Pancreas (tissue), 10 donors: ENCODE measurements around the gene TTC38. TPM values are rescaled to one million over a fixed set of nuclear protein-coding genes. Genes with fewer than 3 reads are reported as not detected.

Experiments used
- ATAC-seq, 4 donors: fragments of 200-7000 bp; cut with Tn5 transposase; one replicate each; pipeline versions ENCODE4 v1.8.0 to v1.9.1; 2020; ENCODE audit warnings: mild to moderate bottlenecking in 4 of 4, moderate library complexity in 4 of 4
- DNase-seq, 6 donors: peaks; one replicate each; pipeline ENCODE4 v3.0.0-alpha.2; 2020
- FAIRE-seq: peaks from 2 replicates; lab custom pipeline; 2012; peaks lifted over from hg19 to GRCh38; lab: Jason Lieb, UNC
- H3K27ac ChIP-seq, 4 donors: fragments of 200-600 bp; sonication (generic); 1 replicate in 3 of 4; 2 replicates in 1 of 4; pipeline versions ENCODE4 v1.5.0 to v1.8.0; 2020
- H3K27me3 ChIP-seq, 4 donors: fragments of 200-600 bp; one replicate each; pipeline ENCODE4 v1.8.0; 2021
- H3K36me3 ChIP-seq, 3 donors: fragments of 200-600 bp; sonication (generic) in 1 of 3; one replicate each; pipeline versions ENCODE4 v1.5.0 to v1.8.0; 2020 to 2021
- H3K4me1 ChIP-seq, 3 donors: fragments of 200-600 bp; one replicate each; pipeline ENCODE4 v1.8.0; 2021
- H3K4me3 ChIP-seq, 4 donors: fragments of 200-600 bp; sonication (generic) in 2 of 4; one replicate each; pipeline versions ENCODE4 v1.5.0 to v1.8.0; 2020 to 2021
- H3K9me3 ChIP-seq, 4 donors: fragments of 200-600 bp; one replicate each; pipeline ENCODE4 v1.8.0; 2021
- CTCF ChIP-seq, 4 donors: fragments of 200-600 bp; sonication (generic) in 3 of 4; IDR thresholded peaks; one replicate each; pipeline versions ENCODE4 v1.5.0 to v1.8.0; 2021; ENCODE audit warnings: antibody characterized with exemption in 4 of 4
- WGBS, 2 donors: extraction: QIAGEN DNeasy Blood & Tissue Kit; methylation state at CpG; one replicate each; pipeline ENCODE4 v1.1.7; 2013; 5-methylcytosine and 5-hydroxymethylcytosine counted together
- intact Hi-C, 3 donors: fragments of 100-400 bp; cut with DNase I; formaldehyde crosslinking; loops; one replicate each; pipeline versions ENCODE4 v1.11.1 to v1.14.2; 2022
- polyA plus RNA-seq, 2 donors: library from polyadenylated mRNA; stranded (reverse); fragments of 200-250 nt; gene quantifications; one replicate each; pipeline ENCODE4 v1.2.3, GENCODE V29; 2013
- total RNA-seq, 6 donors: library from RNA; stranded (reverse); fragmentation: NEBNext Ultra II Directional in 4 of 6; extraction: Animal tissue kit (Norgen Biotek cat#: 25700) in 4 of 6; gene quantifications; one replicate each; pipeline versions ENCODE4 v1.2.1 to v1.2.4, GENCODE V29; 2021 to 2023
- donor health status: healthy with polysubstance abuse.
- donor health status: DM: no; HTN: no; CAD: no; lungs with moderate emphysema.
- donor health status: DM: no; HTN: no; CAD: no.
- donor health status: control.
- donor health status: control.
- donor health status: Bipolar disorder and iron deficiency.
- donor health status: DM: yes; HTN: yes; CAD: no.
- donor health status: DM: no; HTN: no; CAD: no.
- donor health status: DM: no; HTN: no; CAD: no.
- donor health status: DM: yes; HTN: yes; CAD: no.

The TTC38 gene
- total and polyA plus RNA-seq, 8 donors: 18.6 to 32.8 (median 23.3) TPM

- 92 to 94% methylated on average over 15 of the region's 15 CpGs for WGBS, 2 donors
- no peaks in the 10 kb centered on the region for H3K4me1 ChIP-seq
Observed at GRCh38 chr22:46322711-46323110, 54.9 kb downstream of the TTC38 start.

DNA sequence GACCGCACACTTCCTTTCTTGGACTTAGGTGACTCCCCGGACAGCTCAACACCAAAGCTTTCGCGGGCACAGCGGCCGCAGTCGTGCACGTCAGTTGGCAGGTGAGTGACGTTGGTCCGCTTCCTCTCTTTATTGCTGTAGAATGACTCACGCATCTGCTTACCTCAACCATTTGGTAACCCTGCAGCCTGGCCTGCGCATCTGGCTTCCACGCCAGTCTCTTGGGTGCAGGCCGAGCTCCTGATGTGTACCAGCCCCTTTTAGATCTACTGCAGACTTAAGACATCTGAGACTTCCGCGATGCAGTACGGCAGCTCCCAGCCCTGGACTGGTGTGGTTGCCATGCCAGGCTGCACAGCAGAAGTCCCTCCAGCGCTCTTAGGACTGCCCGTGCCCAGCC lies 55.4 kb downstream of the TTC38 start:
- Histone ChIP-seq H3K36me3 (no peaks in the 10 kb centered on the region), H3K4me1 (no peaks in the 10 kb centered on the region), H3K27me3 (no peaks in the 10 kb centered on the region), H3K4me3 (no peak overlapping the region), H3K27ac (no peak overlapping the region), H3K9me3 (no peaks in the 10 kb centered on the region)
- intact Hi-C loops: loop anchor here in 1 of 3 donors (5.0 kb wide), 1 partner anchor 321 kb away; no protein-coding TSS in a partner anchor
- 96% methylated on average over 19 of the region's 19 CpGs for WGBS, 2 donors
- peak in 2 of 6 donors; percentile 11 to 22 for DNase-seq
- TF ChIP-seq CTCF (IDR thresholded peaks at IDR 0.05): no peak
- ATAC-seq: no peak
- FAIRE-seq: no peak

More at GRCh38 chr22:46322711-46323110, 54.9 kb downstream of the TTC38 start:
- intact Hi-C loops: loop anchor here in 1 of 3 donors (5.0 kb wide), 1 partner anchor 320 kb away; no protein-coding TSS in a partner anchor
- Histone ChIP-seq H3K36me3 (no peaks in the 10 kb centered on the region), H3K4me3 (no peak overlapping the region), H3K9me3 (no peaks in the 10 kb centered on the region), H3K27ac (no peak overlapping the region), H3K27me3 (no peaks in the 10 kb centered on the region)
- FAIRE-seq: no peak
- no peak for TF ChIP-seq CTCF (IDR thresholded peaks at IDR 0.05)
- DNase-seq: peak in 2 of 6 donors; percentile 10 to 39
- ATAC-seq: no peak

DNA sequence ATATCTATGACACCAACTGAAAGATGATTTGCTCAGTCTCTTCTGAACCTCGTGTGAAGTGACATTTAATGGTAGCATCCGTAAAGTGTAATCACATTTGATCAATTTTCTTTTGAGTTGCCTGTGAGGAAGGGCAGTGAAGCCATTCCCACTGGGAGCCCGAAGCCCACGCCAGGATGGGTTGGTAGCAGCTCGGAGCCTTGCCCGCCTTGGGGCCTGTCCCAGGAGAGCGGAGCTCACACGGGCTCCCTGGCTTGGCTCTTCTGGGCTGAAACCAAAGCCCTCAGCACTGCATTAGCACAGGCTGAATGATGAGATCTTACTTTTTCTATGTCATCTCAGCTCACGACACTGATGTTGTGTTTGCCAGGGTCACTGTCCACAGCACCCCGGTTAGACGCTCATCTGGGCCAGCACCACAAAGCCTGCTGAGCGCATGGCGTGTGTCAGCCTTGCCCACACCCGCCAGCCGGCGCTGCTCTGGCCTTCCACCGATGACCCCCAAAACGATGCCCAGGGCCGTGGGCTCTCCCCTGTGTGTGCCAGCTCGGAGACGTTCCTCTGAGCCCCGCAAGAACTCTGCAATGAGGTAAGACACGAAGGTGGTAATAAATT lies 58.4 kb downstream of the TTC38 start:
- no peak overlapping the region for H3K4me3 ChIP-seq
- DNase-seq (peak in 2 of 6 donors; percentile 4 to 36), FAIRE-seq (no peak), ATAC-seq (no peak)
- H3K27me3 ChIP-seq: no peaks in the 10 kb centered on the region
- no peak for TF ChIP-seq CTCF (IDR thresholded peaks at IDR 0.05)
- WGBS, 2 donors: 91 to 96% methylated on average over 23 of the region's 23 CpGs
- H3K27ac ChIP-seq: no peak overlapping the region
- H3K9me3 ChIP-seq: no peaks in the 10 kb centered on the region
- intact Hi-C loops: no loop called here
- H3K36me3 ChIP-seq: no peaks in the 10 kb centered on the region
- no peaks in the 10 kb centered on the region for H3K4me1 ChIP-seq

DNA sequence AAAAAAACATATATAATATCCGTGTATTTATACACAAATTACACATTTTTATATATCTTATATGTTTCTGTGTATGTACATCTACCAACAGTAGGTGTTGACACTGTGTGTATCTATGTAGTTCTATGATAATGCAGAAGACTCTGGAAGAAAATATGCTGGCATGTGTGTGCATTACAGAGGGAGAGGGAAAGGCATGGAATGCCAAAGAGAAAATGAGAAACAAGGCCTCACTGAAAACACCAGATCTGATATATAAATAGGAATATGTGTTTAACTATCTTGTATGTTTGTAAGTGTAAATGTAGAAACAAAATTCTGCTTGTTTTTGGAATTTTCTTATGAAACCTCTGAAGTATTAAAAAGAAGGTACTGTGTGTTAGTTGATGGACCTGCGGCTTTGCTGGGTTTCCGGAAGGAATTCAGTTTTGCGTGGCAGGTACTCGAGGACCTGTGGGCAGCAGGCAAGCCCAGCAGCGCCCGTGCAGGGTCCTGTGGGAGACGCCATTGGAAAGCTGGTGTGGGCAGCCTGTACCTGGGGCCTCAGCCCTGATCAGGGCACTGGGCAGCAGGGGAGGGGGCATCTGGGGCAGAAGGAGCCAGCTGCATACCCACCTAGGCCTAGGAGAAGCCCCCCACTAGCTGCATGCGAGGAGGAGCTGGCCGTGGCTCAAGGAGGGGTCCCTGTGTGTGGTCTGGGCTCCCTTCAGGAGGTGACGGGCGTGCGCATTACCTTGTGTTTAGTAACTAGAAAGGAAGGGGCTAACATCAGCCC lies 60.1 kb downstream of the TTC38 start:
- ATAC-seq: no peak
- WGBS, 2 donors: 90 to 92% methylated on average over 13 of the region's 13 CpGs
- no peak for FAIRE-seq
- Histone ChIP-seq H3K27me3 (no peaks in the 10 kb centered on the region), H3K4me3 (no peak overlapping the region), H3K27ac (no peak overlapping the region), H3K9me3 (no peaks in the 10 kb centered on the region), H3K36me3 (no peaks in the 10 kb centered on the region), H3K4me1 (no peaks in the 10 kb centered on the region)
- peak in 2 of 6 donors; percentile 7 to 35 for DNase-seq
- intact Hi-C loops: no loop called here
- TF ChIP-seq CTCF (IDR thresholded peaks at IDR 0.05): no peak
